ENCODE data around the gene UNC5C. TPM values are rescaled to one million over a fixed set of nuclear protein-coding genes. Genes with fewer than 3 reads are reported as not detected.

UNC5C gene
- total and polyA plus RNA-seq, 2 of the 4 experiments (the other 2 are of a cell fraction): under 0.01 TPM

DNA sequence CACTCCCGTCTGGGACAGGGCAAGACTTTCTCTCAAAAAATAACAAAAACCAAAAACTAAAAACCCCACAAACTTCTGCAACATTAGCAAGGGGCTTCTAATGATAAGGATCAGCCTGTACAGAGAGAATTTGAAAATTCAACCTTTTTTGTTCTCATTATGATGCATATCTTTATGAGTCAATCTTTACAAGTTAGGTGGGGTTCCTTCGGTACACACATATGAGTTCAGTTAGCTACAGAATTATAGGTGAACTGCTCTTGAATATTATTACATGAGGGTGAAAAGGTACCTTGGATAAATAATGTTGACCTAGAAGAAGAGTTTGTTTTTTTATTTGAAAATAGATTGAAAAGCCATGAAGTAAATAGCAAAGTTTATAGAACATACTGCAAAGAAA lies 252.7 kb downstream of the UNC5C start:
- intact Hi-C loops (cut with micrococcal nuclease): no loop called here
- Histone ChIP-seq H3K56ac (ENCODE audit: extremely low read depth, insufficient read depth, low read length) (no peak overlapping the region), H4K8ac (ENCODE audit: low read depth in 2 of 2, low read length in 2 of 2) (no peak overlapping the region), H3K27ac (ENCODE audit: insufficient read depth, low read length) (no peak overlapping the region), H3K79me1 (ENCODE audit: low read depth in 1 of 2, low read length in 2 of 2) (no peaks in the 10 kb centered on the region), H4K5ac (ENCODE audit: low read depth, low read length) (no peak overlapping the region), H3K9me3 (ENCODE audit: control insufficient read depth, insufficient read depth, low read length) (no peaks in the 10 kb centered on the region), H3K36me3 (ENCODE audit: control insufficient read depth, insufficient read depth, low read length) (no peaks in the 10 kb centered on the region), H2AK5ac (ENCODE audit: low read depth, low read length) (no peak overlapping the region), H3K4me3 (ENCODE audit: insufficient read depth, low read depth, low read length) (no peak overlapping the region), H3K9me1 (ENCODE audit: insufficient read depth, low read length) (no peaks in the 10 kb centered on the region), H3K9ac (ENCODE audit: low read depth, low read length) (no peak overlapping the region), H4K20me1 (ENCODE audit: insufficient read depth, low read length) (no peaks in the 10 kb centered on the region), H3K4ac (ENCODE audit: low read depth, low read length) (no peak overlapping the region), H2BK15ac (ENCODE audit: low read depth, low read length) (no peak overlapping the region), H2AFZ (replicated peaks; ENCODE audit: low read length, poor library complexity) (no peak overlapping the region), H3K23ac (ENCODE audit: low read depth, low read length) (no peak overlapping the region), H3K14ac (replicated peaks; ENCODE audit: low read depth, low read length) (no peak overlapping the region), H3K4me2 (ENCODE audit: low read depth, low read length) (no peak overlapping the region), H2BK120ac (ENCODE audit: low read depth, low read length) (no peak overlapping the region), H3K27me3 (ENCODE audit: control insufficient read depth, insufficient read depth, low read length) (no peaks in the 10 kb centered on the region), H4K91ac (ENCODE audit: insufficient read depth, low read depth, low read length) (no peak overlapping the region), H3K4me1 (ENCODE audit: control insufficient read depth, insufficient read depth, low read length) (no peaks in the 10 kb centered on the region), H2BK5ac (ENCODE audit: low read depth, low read length, poor library complexity, severe bottlenecking) (no peak overlapping the region), H2BK20ac (ENCODE audit: low read depth, low read length) (no peak overlapping the region), H3K18ac (ENCODE audit: low read depth, low read length) (no peak overlapping the region), H2AK9ac (replicated peaks; ENCODE audit: low read depth, low read length, poor library complexity) (no peak overlapping the region)
- in situ Hi-C loops (cut with MboI; ENCODE audit: low sequenced_read_pairs): no loop called here
- POLR2A ChIA-PET (ENCODE audit: unreplicated experiment): no interaction called here
- ATAC-seq (ENCODE audit: low read depth) (no peak), DNase-seq (no peak)
- dilution Hi-C loops (cut with HindIII; ENCODE audit: low sequenced_read_pairs, unreplicated experiment): no loop called here
- no CpG with 5 or more reads among the region's 2 CpGs for WGBS, 2 experiments (ENCODE audit: extremely low coverage in 2 of 2, insufficient read length in 1 of 2)
- TF ChIP-seq, protein P1, sequence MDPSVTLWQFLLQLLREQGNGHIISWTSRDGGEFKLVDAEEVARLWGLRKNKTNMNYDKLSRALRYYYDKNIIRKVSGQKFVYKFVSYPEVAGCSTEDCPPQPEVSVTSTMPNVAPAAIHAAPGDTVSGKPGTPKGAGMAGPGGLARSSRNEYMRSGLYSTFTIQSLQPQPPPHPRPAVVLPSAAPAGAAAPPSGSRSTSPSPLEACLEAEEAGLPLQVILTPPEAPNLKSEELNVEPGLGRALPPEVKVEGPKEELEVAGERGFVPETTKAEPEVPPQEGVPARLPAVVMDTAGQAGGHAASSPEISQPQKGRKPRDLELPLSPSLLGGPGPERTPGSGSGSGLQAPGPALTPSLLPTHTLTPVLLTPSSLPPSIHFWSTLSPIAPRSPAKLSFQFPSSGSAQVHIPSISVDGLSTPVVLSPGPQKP (IDR thresholded peaks at IDR 0.05; ENCODE audit: borderline replicate concordance, low read depth, low read length): no peak
- no peak for TF ChIP-seq MXI1 (IDR thresholded peaks at IDR 0.05; ENCODE audit: borderline replicate concordance, low read depth, low read length)
- TF ChIP-seq, protein P2, sequence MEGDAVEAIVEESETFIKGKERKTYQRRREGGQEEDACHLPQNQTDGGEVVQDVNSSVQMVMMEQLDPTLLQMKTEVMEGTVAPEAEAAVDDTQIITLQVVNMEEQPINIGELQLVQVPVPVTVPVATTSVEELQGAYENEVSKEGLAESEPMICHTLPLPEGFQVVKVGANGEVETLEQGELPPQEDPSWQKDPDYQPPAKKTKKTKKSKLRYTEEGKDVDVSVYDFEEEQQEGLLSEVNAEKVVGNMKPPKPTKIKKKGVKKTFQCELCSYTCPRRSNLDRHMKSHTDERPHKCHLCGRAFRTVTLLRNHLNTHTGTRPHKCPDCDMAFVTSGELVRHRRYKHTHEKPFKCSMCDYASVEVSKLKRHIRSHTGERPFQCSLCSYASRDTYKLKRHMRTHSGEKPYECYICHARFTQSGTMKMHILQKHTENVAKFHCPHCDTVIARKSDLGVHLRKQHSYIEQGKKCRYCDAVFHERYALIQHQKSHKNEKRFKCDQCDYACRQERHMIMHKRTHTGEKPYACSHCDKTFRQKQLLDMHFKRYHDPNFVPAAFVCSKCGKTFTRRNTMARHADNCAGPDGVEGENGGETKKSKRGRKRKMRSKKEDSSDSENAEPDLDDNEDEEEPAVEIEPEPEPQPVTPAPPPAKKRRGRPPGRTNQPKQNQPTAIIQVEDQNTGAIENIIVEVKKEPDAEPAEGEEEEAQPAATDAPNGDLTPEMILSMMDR (conservative IDR thresholded peaks at IDR 0.05; ENCODE audit: low read depth, low read length): no peak
- no peak for TF ChIP-seq RCOR1 (IDR thresholded peaks at IDR 0.05; ENCODE audit: insufficient replicate concordance, low read length)
- TF ChIP-seq RAD21 (IDR thresholded peaks at IDR 0.05; ENCODE audit: low read length): no peak
- no peak for TF ChIP-seq MAZ (IDR thresholded peaks at IDR 0.05; ENCODE audit: borderline replicate concordance, low read depth, low read length)
- no peak for TF ChIP-seq SMC3 (IDR thresholded peaks at IDR 0.05; ENCODE audit: low read depth, low read length)
- TF ChIP-seq NFE2L2 (IDR thresholded peaks at IDR 0.05; ENCODE audit: low read depth, low read length): no peak
- no peak for TF ChIP-seq RFX5 (IDR thresholded peaks at IDR 0.05; ENCODE audit: low read depth, low read length)
- no peak for TF ChIP-seq FOS (IDR thresholded peaks at IDR 0.05; ENCODE audit: low read depth, low read length)
- TF ChIP-seq, protein P3, sequence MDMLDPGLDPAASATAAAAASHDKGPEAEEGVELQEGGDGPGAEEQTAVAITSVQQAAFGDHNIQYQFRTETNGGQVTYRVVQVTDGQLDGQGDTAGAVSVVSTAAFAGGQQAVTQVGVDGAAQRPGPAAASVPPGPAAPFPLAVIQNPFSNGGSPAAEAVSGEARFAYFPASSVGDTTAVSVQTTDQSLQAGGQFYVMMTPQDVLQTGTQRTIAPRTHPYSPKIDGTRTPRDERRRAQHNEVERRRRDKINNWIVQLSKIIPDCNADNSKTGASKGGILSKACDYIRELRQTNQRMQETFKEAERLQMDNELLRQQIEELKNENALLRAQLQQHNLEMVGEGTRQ (IDR thresholded peaks at IDR 0.05; ENCODE audit: low read depth, low read length): no peak
- no peak for TF ChIP-seq MAFK (IDR thresholded peaks at IDR 0.05; ENCODE audit: low read depth, low read length)
- TF ChIP-seq BHLHE40 (IDR thresholded peaks at IDR 0.05; ENCODE audit: low read depth, low read length): no peak
- TF ChIP-seq CHD1 (IDR thresholded peaks at IDR 0.05; ENCODE audit: low read depth, low read length): no peak
- no peak for TF ChIP-seq POLR2A (IDR thresholded peaks at IDR 0.05; ENCODE audit: low read depth, low read length)
- TF ChIP-seq CEBPB (IDR thresholded peaks at IDR 0.05; ENCODE audit: low read depth, low read length): no peak
- no TSS peak for BruUV-seq (replicated peaks)
- CTCF ChIA-PET: no interaction called here
